Hepatocyte (in vitro differentiated cells): Measurements from ENCODE around the gene FOXQ1.

Experiments used
- EZH2 ChIP-seq: fragments of 200-600 bp; sonication (generic); IDR thresholded peaks from 2 replicates; pipeline ENCODE4 v1.6.1; 2016; ENCODE audit warnings: antibody characterized with exemption, mild to moderate bottlenecking, borderline replicate concordance
- TF ChIP-seq, protein P1 (sequence below): fragments of 200-600 bp; sonication (generic); IDR thresholded peaks from 2 replicates; pipeline ENCODE4 v1.5.1; 2016; ENCODE audit warnings: antibody characterized with exemption, mild to moderate bottlenecking; ENCODE audit not compliant: poor library complexity

DNA sequence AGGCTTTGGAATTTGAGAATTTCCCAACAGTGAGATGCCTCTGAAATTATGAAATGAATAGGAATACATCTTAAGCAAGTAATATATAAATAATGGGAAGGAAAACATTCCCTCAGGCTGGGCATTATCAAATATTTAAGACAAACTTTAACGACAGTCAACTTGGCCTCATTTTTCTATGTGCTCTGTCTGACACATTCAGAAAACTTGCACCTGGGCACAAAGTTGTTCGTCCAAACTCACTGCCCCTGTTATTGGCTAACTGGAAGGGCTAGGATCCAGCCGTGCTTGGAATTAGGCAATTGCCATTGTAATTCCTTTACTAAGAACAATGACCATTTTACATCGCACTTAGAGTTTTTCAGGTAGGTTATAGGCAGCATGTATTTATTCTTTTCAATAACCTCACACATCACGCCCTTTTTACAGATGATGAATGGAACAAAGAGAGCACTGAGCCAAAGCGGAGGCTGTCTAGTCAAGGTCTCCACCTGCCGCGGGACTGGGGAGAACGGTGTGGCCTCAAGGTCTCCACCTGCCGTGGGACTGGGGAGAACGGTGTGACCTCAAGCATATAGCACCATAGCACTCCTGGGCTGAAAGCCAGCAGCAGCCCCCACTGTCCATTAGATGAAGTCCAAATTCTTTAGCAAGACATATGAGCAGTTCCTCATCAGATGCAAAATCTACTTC is 40.7 kb upstream of the FOXQ1 start:
- TF ChIP-seq, protein P1, sequence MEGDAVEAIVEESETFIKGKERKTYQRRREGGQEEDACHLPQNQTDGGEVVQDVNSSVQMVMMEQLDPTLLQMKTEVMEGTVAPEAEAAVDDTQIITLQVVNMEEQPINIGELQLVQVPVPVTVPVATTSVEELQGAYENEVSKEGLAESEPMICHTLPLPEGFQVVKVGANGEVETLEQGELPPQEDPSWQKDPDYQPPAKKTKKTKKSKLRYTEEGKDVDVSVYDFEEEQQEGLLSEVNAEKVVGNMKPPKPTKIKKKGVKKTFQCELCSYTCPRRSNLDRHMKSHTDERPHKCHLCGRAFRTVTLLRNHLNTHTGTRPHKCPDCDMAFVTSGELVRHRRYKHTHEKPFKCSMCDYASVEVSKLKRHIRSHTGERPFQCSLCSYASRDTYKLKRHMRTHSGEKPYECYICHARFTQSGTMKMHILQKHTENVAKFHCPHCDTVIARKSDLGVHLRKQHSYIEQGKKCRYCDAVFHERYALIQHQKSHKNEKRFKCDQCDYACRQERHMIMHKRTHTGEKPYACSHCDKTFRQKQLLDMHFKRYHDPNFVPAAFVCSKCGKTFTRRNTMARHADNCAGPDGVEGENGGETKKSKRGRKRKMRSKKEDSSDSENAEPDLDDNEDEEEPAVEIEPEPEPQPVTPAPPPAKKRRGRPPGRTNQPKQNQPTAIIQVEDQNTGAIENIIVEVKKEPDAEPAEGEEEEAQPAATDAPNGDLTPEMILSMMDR = no peak
- no peak for TF ChIP-seq EZH2
